H1 (cell line): ENCODE measurements around the gene SHANK2. TPM values are rescaled to one million over a fixed set of nuclear protein-coding genes. Genes with fewer than 3 reads are reported as not detected.

ENCODE experiments used
- CHD7 ChIP-seq: fragments of 300-600 bp; sonication (generic); IDR thresholded peaks from 2 replicates; pipeline ENCODE4 v1.7.1; 2012; ENCODE audit warnings: low read length, moderate library complexity, mild to moderate bottlenecking, inconsistent platforms; ENCODE audit not compliant: insufficient replicate concordance
- polyA plus RNA-seq, 7 experiments: library from polyadenylated mRNA; depleted of rRNA in 3 of 7; stranded (reverse) in 5 of 7; unstranded in 2 of 7; fragments of >200 nt in 5 of 7; fragments of 200-250 nt in 2 of 7; gene quantifications; 1 replicate in 5 of 7; 2 replicates in 1 of 7; 4 replicates in 1 of 7; pipeline versions ENCODE4 v1.2.1 to v1.2.3, GENCODE V29; 2011 to 2013; ENCODE audit warnings: missing spikeins in 2 of 7, mixed read lengths in 2 of 7
- total RNA-seq: library from RNA; stranded (reverse); fragmentation: NEBNext Ultra II Directional; extraction: Animal tissue kit (Norgen Biotek cat#: 25700); gene quantifications from 2 replicates; pipeline ENCODE4 v1.2.1, GENCODE V29; 2021

SHANK2 gene
- total and polyA plus RNA-seq, 2 of the 8 experiments (the other 6 are each of a cell fraction or from before 2014, with no cell fraction given), result 10.1 to 54.2 TPM

- TF ChIP-seq CHD7, result no peak
Observed at GRCh38 chr11:71281204-71281603, 28.8 kb upstream of the SHANK2 start (continued).
